Tibial artery (tissue), 4 donors: ENCODE data around the gene C2CD4D.
A peak's percentile ranks its signal among the peaks of the same experiment; 100 is the strongest.
"Not testable (repeated sequence)": the region's sequence is repeated elsewhere in the genome, so short reads cannot be mapped to it uniquely, and the experiment has no call there.

Source experiments
- DNase-seq, 2 donors: peaks; one replicate each; pipeline ENCODE4 v3.0.0-alpha.2; 2019
- H3K27ac ChIP-seq, 2 donors: fragments of 200-600 bp; sonication (generic) in 1 of 2; 1 replicate in 1 of 2; 2 replicates in 1 of 2; pipeline ENCODE4 v1.5.1; 2018 to 2019; ENCODE audit warnings: mild to moderate bottlenecking in 1 of 2
- H3K27me3 ChIP-seq, 2 donors: fragments of 200-600 bp; sonication (generic) in 1 of 2; one replicate each; pipeline versions ENCODE4 v1.5.1 to v1.6.0; 2016 to 2019
- H3K36me3 ChIP-seq, 3 donors: fragments of 200-600 bp; sonication (generic) in 2 of 3; one replicate each; pipeline ENCODE4 v1.5.1; 2016 to 2019; ENCODE audit warnings: mild to moderate bottlenecking in 2 of 3
- H3K4me1 ChIP-seq, 4 donors: fragments of 200-600 bp; sonication (generic) in 2 of 4; 1 replicate in 3 of 4; 2 replicates in 1 of 4; pipeline ENCODE4 v1.5.1; 2016 to 2019
- H3K4me3 ChIP-seq, 2 donors: fragments of 200-600 bp; sonication (generic) in 1 of 2; 1 replicate in 1 of 2; 2 replicates in 1 of 2; pipeline ENCODE4 v1.5.1; 2018 to 2019; ENCODE audit warnings: mild to moderate bottlenecking in 2 of 2
- H3K9me3 ChIP-seq, 3 donors: fragments of 200-600 bp; sonication (generic) in 1 of 3; one replicate each; pipeline ENCODE4 v1.5.1; 2016 to 2019
- intact Hi-C: fragments of 100-400 bp; cut with DNase I; formaldehyde crosslinking; loops from one replicate; pipeline ENCODE4 v1.15.0; 2023; ENCODE audit warnings: low total_unique reads
- TF ChIP-seq, protein P1 (sequence below), 2 experiments: fragments of 200-600 bp in 1 of 2; fragments of 450-650 bp in 1 of 2; IDR thresholded peaks; one replicate each; pipeline ENCODE4 v1.5.1; 2017 to 2019; ENCODE audit warnings: antibody characterized with exemption in 2 of 2, mild to moderate bottlenecking in 1 of 2, moderate library complexity in 1 of 2

Gene C2CD4D

DNA sequence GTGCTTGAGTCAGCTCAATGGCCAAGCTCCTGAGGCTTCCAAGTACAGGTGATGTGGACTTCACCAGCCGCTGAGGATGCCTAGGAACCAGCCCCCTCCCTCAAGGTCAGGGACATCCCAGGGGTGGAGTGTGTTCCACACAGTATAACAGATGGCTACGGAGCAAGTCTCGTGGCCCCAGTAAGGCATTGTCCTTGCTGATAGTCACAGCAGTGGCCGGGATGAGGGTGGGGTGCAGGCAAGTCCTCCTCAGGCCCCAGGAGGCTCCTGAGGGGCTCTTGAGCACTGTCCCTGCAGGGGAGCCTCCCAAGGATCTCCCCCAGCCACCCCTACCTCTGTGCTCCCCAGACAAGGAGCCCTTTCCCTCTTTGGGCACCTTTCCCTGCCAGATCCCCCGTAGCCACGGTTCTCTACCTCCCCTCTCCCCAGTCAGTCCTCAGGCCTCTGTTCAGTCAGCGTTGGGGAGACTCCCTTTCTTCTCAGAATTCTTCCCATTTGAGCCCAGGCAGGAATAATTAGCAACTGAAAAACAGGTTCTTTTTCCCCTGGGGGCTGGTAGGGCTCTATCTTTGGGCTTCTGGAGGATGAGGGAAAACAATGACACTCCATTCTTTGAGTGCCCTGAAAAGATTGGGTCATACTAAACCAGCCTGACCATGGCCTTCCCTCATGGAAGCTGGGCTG, 21.0 kb upstream of the C2CD4D start:
- Histone ChIP-seq H3K36me3 (no peaks in the 10 kb centered on the region), H3K4me1 (peaks cover 0 to 19% (median 2%) of the 10 kb centered on the region in 4 donors), H3K27me3 (no peaks in the 10 kb centered on the region), H3K27ac (no peak overlapping the region), H3K4me3 (no peak overlapping the region), H3K9me3 (no peaks in the 10 kb centered on the region)
- DNase-seq, result no peak
- TF ChIP-seq, protein P1, sequence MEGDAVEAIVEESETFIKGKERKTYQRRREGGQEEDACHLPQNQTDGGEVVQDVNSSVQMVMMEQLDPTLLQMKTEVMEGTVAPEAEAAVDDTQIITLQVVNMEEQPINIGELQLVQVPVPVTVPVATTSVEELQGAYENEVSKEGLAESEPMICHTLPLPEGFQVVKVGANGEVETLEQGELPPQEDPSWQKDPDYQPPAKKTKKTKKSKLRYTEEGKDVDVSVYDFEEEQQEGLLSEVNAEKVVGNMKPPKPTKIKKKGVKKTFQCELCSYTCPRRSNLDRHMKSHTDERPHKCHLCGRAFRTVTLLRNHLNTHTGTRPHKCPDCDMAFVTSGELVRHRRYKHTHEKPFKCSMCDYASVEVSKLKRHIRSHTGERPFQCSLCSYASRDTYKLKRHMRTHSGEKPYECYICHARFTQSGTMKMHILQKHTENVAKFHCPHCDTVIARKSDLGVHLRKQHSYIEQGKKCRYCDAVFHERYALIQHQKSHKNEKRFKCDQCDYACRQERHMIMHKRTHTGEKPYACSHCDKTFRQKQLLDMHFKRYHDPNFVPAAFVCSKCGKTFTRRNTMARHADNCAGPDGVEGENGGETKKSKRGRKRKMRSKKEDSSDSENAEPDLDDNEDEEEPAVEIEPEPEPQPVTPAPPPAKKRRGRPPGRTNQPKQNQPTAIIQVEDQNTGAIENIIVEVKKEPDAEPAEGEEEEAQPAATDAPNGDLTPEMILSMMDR (IDR thresholded peaks at IDR 0.05), result no peak
- intact Hi-C loops, result no loop called here

DNA sequence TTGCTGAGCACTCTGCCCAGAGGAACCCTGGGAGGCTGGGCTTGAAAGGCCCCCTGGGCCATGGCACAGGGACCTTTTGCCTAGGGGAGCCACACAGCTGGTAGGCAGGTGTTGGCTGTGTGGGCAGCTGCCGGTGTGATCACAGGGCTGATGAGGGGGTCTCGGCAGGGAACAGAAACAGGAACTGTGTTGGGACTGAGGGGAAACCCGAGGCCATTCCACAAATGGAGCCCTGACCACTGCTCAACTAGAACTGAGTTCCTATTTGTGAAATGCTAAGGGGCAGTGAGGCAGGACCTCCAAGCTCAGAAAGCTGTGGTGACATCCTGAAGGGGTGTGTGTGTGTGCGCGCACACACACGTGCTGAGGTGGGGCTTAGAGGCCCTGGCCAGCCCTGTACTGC, 20.3 kb upstream of the C2CD4D start:
- Histone ChIP-seq H3K4me1 (peaks cover 0 to 21% (median 4%) of the 10 kb centered on the region in 4 donors), H3K9me3 (no peaks in the 10 kb centered on the region), H3K36me3 (no peaks in the 10 kb centered on the region), H3K4me3 (no peak overlapping the region), H3K27ac (no peak overlapping the region), H3K27me3 (no peaks in the 10 kb centered on the region)
- intact Hi-C loops, result no loop called here
- TF ChIP-seq, protein P1 (IDR thresholded peaks at IDR 0.05), result no peak
- no peak for DNase-seq

DNA sequence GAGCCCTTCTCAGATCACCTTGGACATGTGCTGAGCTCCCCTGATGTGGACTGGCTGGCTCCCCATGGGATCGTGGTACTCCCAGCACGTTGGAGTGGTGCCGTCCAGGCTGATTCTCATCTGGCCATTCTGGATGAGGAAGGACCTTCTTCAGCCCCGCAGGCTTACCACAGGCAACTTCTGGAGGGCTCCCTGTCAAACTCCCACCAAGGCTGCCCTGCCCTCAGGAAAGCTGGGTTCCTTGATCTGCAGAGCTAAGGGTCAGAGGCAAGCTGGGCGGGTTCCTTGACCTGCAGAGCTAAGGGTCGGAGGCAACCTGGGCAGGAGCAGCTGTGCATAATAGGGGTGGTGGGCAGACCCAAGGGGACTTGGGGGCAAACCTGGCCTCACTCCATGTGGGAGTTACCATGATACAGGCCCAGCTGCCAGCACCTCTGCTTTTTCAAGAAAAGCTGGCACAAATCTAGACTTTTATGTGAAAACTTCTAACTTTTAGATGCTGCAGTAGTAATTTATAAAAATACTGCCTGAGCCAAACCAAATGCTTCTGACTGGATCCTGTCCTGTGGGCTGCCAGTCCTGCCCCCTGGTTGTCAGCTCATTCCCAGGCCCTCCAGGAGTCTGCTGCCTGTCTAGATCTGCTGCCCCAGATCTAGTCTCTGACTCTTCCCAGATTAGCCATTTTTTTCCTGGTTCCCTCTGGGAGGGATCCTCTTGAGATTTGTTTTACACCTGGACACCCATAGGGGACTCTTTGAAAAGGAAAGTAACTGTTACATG, 19.5 kb upstream of the C2CD4D start:
- Histone ChIP-seq H3K27me3 (no peaks in the 10 kb centered on the region), H3K36me3 (no peaks in the 10 kb centered on the region), H3K9me3 (no peaks in the 10 kb centered on the region), H3K27ac (no peak overlapping the region), H3K4me3 (no peak overlapping the region), H3K4me1 (peaks cover 0 to 21% (median 4%) of the 10 kb centered on the region in 4 donors)
- intact Hi-C loops, result no loop called here
- TF ChIP-seq, protein P1 (IDR thresholded peaks at IDR 0.05), result no peak
- no peak for DNase-seq

DNA sequence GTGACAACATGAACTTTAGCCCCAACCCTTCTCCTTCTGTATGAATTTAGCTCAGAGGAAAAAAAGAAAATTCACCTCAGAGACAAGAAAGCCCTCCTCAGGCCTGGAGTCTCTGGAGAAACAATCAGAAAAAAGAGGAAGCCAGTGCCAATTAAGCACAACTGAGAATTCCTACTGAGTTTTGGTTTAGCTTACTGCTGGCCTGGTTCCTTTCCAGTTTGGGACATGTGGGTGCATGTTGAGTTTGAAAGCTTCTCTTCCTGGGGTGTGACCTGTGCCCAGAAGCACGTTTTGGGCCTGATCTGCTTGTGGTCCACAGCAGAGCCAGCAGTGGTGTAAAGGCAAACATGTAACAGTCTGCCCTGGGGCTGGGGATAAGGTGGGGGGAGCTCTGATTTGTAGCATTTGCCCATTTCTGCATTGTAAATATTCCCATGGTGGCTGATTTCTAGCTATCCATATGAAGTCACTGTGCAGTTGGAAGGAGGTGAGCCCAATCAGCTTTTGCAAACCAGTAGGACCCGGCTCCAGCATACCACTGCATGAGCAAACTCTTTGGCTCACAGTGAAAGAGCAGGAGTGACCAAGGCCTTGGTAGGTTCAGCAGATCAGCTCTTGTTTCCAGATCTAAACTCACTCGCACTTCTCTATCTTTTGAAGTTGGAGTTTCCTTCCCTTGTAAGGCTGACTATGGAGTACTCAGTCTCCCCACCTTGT, 18.6 kb upstream of the C2CD4D start:
- no peaks in the 10 kb centered on the region for H3K9me3 ChIP-seq
- H3K27me3 ChIP-seq, result no peaks in the 10 kb centered on the region
- intact Hi-C loops, result no loop called here
- no peak for DNase-seq
- TF ChIP-seq, protein P1 (IDR thresholded peaks at IDR 0.05), result no peak
- no peaks in the 10 kb centered on the region for H3K36me3 ChIP-seq
- H3K4me1 ChIP-seq, result peaks cover 0 to 21% (median 4%) of the 10 kb centered on the region in 4 donors
- no peak overlapping the region for H3K4me3 ChIP-seq
- H3K27ac ChIP-seq, result no peak overlapping the region

DNA sequence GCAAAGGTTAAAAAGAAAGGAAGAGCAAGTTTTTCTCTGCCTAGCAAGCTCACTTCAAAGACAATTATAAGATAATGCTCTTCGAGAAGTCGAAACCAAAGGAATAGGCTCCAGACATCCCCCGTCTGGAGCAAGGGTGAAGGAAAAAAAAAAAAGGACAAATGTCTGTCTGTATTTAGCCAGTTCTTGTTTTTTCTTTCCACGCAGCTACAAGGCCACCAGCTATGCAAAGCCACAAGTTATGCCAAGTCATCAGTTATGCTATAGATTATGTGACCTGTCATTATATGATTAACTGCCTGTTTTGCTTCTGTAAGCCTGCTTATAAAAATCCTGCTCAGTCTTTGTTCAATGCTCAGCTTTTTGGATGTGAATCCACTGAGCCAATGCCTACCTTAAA, 16.3 kb upstream of the C2CD4D start:
- H3K4me3 ChIP-seq, result no peak overlapping the region
- peak overlapping the region in 1 of 2 donors; percentile 19 for H3K27ac ChIP-seq
- TF ChIP-seq, protein P1 (IDR thresholded peaks at IDR 0.05), result no peak
- peaks cover 0 to 6% of the 10 kb centered on the region in 2 donors for H3K27me3 ChIP-seq
- intact Hi-C loops, result no loop called here
- no peak for DNase-seq
- H3K4me1 ChIP-seq, result peaks cover 0 to 17% (median 4%) of the 10 kb centered on the region in 4 donors
- no peaks in the 10 kb centered on the region for H3K9me3 ChIP-seq
- H3K36me3 ChIP-seq, result no peaks in the 10 kb centered on the region

DNA sequence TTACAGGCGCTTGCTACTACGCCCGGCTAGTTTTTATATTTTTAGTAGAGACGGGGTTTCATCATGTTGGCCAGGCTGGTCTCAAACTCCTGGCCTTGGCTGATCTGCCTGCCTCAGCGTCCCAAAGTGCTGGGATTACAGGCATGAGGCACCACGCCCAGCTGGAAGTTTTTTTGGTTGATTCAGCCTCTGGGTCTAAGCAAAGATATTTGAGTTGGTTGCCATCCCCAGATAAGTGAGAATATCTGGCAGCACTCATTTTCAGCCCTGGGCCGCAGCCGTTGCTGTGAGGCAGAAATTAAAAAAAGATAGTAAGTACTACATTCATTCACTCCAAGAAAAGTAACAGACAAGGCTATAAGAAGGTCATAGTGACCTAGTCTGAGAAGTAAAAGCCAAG, 15.9 kb upstream of the C2CD4D start:
- H3K36me3 ChIP-seq, intact Hi-C loops, H3K4me3 ChIP-seq, H3K9me3 ChIP-seq, DNase-seq: not testable (repeated sequence)
- peaks cover 0 to 13% (median 4%) of the 10 kb centered on the region in 4 donors for H3K4me1 ChIP-seq
- peaks cover 0 to 10% of the 10 kb centered on the region in 2 donors for H3K27me3 ChIP-seq
- peak overlapping the region in 1 of 2 donors; percentile 19 for H3K27ac ChIP-seq
